HG02759 (cell line): ENCODE data around the gene KYNU.
A peak's percentile ranks its signal among the peaks of the same experiment; 100 is the strongest.
"Not testable (repeated sequence)": the region's sequence is repeated elsewhere in the genome, so short reads cannot be mapped to it uniquely, and the experiment has no call there.

Source experiments
- ATAC-seq: cut with Tn5 transposase; IDR thresholded peaks from one replicate; pipeline ENCODE4 v1.9.1; 2021; ENCODE audit warnings: mild to moderate bottlenecking, moderate library complexity; ENCODE audit not compliant: unreplicated experiment

The KYNU gene

GRCh38 chr2:143083636-143084035 lies 206.2 kb downstream of the KYNU start:
- no peak for ATAC-seq

GRCh38 chr2:143084462-143084861 lies 207.0 kb downstream of the KYNU start:
- no peak for ATAC-seq

GRCh38 chr2:143085125-143085784 lies 207.8 kb downstream of the KYNU start:
- ATAC-seq = peak; percentile 80

GRCh38 chr2:143087033-143087432 lies 209.6 kb downstream of the KYNU start:
- ATAC-seq = no peak

GRCh38 chr2:143088388-143088787 lies 210.9 kb downstream of the KYNU start:
- ATAC-seq = no peak

GRCh38 chr2:143089520-143089919 lies 212.1 kb downstream of the KYNU start:
- not testable (repeated sequence) for ATAC-seq
